Stomach (tissue), 9 donors: ENCODE measurements around the gene SAFB. TPM values are rescaled to one million over a fixed set of nuclear protein-coding genes. Genes with fewer than 3 reads are reported as not detected.
A peak's percentile ranks its signal among the peaks of the same experiment; 100 is the strongest.

Experiments used
- DNase-seq, 2 donors: peaks; one replicate each; pipeline versions ENCODE4 v3.0.0 to v3.0.0-alpha.2; 2013 to 2019
- H3K27ac ChIP-seq, 5 donors: fragments of 200-600 bp in 4 of 5; sonication (generic) in 4 of 5; one replicate each; pipeline ENCODE4 v1.5.1; 2013 to 2019; ENCODE audit warnings: mild to moderate bottlenecking in 1 of 5, moderate library complexity in 1 of 5
- H3K27me3 ChIP-seq, 3 donors: fragments of 200-600 bp; sonication (generic); one replicate each; pipeline ENCODE4 v1.5.1; 2017 to 2019; ENCODE audit warnings: mixed run types in 1 of 3
- H3K36me3 ChIP-seq, 4 donors: fragments of 200-600 bp; sonication (generic); 1 replicate in 3 of 4; 2 replicates in 1 of 4; pipeline ENCODE4 v1.5.1; 2016 to 2019
- H3K4me1 ChIP-seq, 4 donors: fragments of 200-600 bp; sonication (generic); one replicate each; pipeline ENCODE4 v1.5.1; 2016 to 2019
- H3K4me3 ChIP-seq, 4 donors: fragments of 200-600 bp; sonication (generic) in 3 of 4; one replicate each; pipeline ENCODE4 v1.5.1; 2016 to 2019; ENCODE audit warnings: mild to moderate bottlenecking in 1 of 4
- H3K9me3 ChIP-seq, 4 donors: fragments of 200-600 bp; sonication (generic); one replicate each; pipeline ENCODE4 v1.5.1; 2016 to 2019
- CTCF ChIP-seq, 7 experiments: fragments of 450-650 bp in 4 of 7; fragments of 200-600 bp in 3 of 7; sonication (generic) in 3 of 7; IDR thresholded peaks; one replicate each; pipeline ENCODE4 v1.5.1; 2016 to 2019; ENCODE audit warnings: antibody characterized with exemption in 7 of 7, control low read depth in 2 of 7, mild to moderate bottlenecking in 1 of 7
- EP300 ChIP-seq: sonication (generic); formaldehyde crosslinking; IDR thresholded peaks from one replicate; pipeline ENCODE4 v1.6.1; 2017; ENCODE audit warnings: antibody characterized with exemption
- POLR2A ChIP-seq, 4 donors: fragments of 450-650 bp; IDR thresholded peaks; one replicate each; pipeline ENCODE4 v1.6.1; 2016; ENCODE audit warnings: antibody characterized with exemption in 4 of 4, control low read depth in 2 of 4, mild to moderate bottlenecking in 1 of 4, moderate library complexity in 1 of 4
- POLR2AphosphoS5 ChIP-seq, 3 donors: sonication (generic); formaldehyde crosslinking; IDR thresholded peaks; one replicate each; pipeline ENCODE4 v1.6.1; 2016; ENCODE audit warnings: antibody characterized with exemption in 3 of 3
- WGBS, 5 donors: extraction: QIAGEN DNeasy Blood & Tissue Kit in 3 of 5; methylation state at CpG; one replicate each; pipeline versions ENCODE4 v1.1.5 to v1.1.7; 2013 to 2018; 5-methylcytosine and 5-hydroxymethylcytosine counted together
- intact Hi-C: fragments of 100-400 bp; cut with DNase I; formaldehyde crosslinking; loops from one replicate; pipeline ENCODE4 v1.15.1; 2023; ENCODE audit warnings: low total_unique reads
- polyA plus RNA-seq, 3 donors: library from polyadenylated mRNA; stranded (reverse); fragments of 200-250 nt; gene quantifications; one replicate each; pipeline ENCODE4 v1.2.3, GENCODE V29; 2013
- total RNA-seq, 5 donors: library from RNA; depleted of rRNA; stranded (reverse); fragments of >200 nt; gene quantifications; one replicate each; pipeline versions ENCODE4 v1.1.0 to v1.2.3, GENCODE V29; 2014 to 2016
- donor health status: healthy with polysubstance abuse.
- donor health status: Bipolar disorder and iron deficiency.
- donor health status: healthy.

The SAFB gene
- total and polyA plus RNA-seq, 8 donors = 33.1 to 636 (median 70.7) TPM

- Histone ChIP-seq H3K27ac (no peak overlapping the region), H3K4me3 (no peak overlapping the region), H3K27me3 (no peaks in the 10 kb centered on the region), H3K36me3 (peaks cover 0 to 4% (median 3%) of the 10 kb centered on the region in 4 donors), H3K4me1 (peaks cover 25 to 43% (median 37%) of the 10 kb centered on the region in 4 donors), H3K9me3 (no peaks in the 10 kb centered on the region)
- intact Hi-C loops = no loop called here
- DNase-seq = peak in 1 of 2 donors; percentile 4
- no peak for TF ChIP-seq POLR2A (IDR thresholded peaks at IDR 0.05)
- TF ChIP-seq EP300 = no peak
- TF ChIP-seq CTCF (IDR thresholded peaks at IDR 0.05) = no peak
- no peak for TF ChIP-seq POLR2AphosphoS5 (IDR thresholded peaks at IDR 0.05)
- 92 to 96% (median 94%) methylated on average over 10 of the region's 10 CpGs for WGBS, 5 donors
These were observed 60.4 kb downstream of the SAFB start for GRCh38 chr19:5683177-5683886.

- no peak overlapping the region for H3K4me3 ChIP-seq
- peak in 1 of 2 donors; percentile 9 for DNase-seq
- intact Hi-C loops = no loop called here
- TF ChIP-seq POLR2AphosphoS5 (IDR thresholded peaks at IDR 0.05) (no peak), CTCF (IDR thresholded peaks at IDR 0.05) (no peak), POLR2A (IDR thresholded peaks at IDR 0.05) (no peak), EP300 (no peak)
- H3K9me3 ChIP-seq = no peaks in the 10 kb centered on the region
- no peaks in the 10 kb centered on the region for H3K36me3 ChIP-seq
- 85 to 94% (median 90%) methylated on average over 18 to 22 of the region's 22 CpGs for WGBS, 5 donors
- no peak overlapping the region for H3K27ac ChIP-seq
- no peaks in the 10 kb centered on the region for H3K27me3 ChIP-seq
- peaks cover 22 to 37% (median 29%) of the 10 kb centered on the region in 4 donors for H3K4me1 ChIP-seq
These were observed 62.0 kb downstream of the SAFB start for GRCh38 chr19:5684694-5685430.

GRCh38 chr19:5686326-5686646 lies 63.4 kb downstream of the SAFB start:
- Histone ChIP-seq H3K27me3 (no peaks in the 10 kb centered on the region), H3K4me1 (peaks cover 21 to 42% (median 32%) of the 10 kb centered on the region in 4 donors), H3K27ac (peak overlapping the region; percentile 83 to 92 (median 88)), H3K4me3 (peak overlapping the region; percentile 60 to 70 (median 65)), H3K36me3 (no peaks in the 10 kb centered on the region), H3K9me3 (no peaks in the 10 kb centered on the region)
- intact Hi-C loops = no loop called here
- TF ChIP-seq EP300 = no peak
- no peak for TF ChIP-seq POLR2A (IDR thresholded peaks at IDR 0.05)
- TF ChIP-seq CTCF (IDR thresholded peaks at IDR 0.05) = no peak
- TF ChIP-seq POLR2AphosphoS5 (IDR thresholded peaks at IDR 0.05) = no peak
- WGBS, 5 donors = 18 to 36% (median 23%) methylated on average over 13 to 16 of the region's 16 CpGs
- DNase-seq = no peak

- peak; percentile 98 to 99 for DNase-seq
- TF ChIP-seq EP300 (no peak), CTCF (IDR thresholded peaks at IDR 0.05) (peak in 5 of 7 experiments; percentile 68 to 85 (median 72)), POLR2AphosphoS5 (IDR thresholded peaks at IDR 0.05) (peak in 1 of 3 donors; percentile 74), POLR2A (IDR thresholded peaks at IDR 0.05) (no peak)
- peaks cover 2 to 5% (median 4%) of the 10 kb centered on the region in 4 donors for H3K36me3 ChIP-seq
- H3K4me3 ChIP-seq = peak overlapping the region; percentile 60 to 70 (median 65)
- peaks cover 25 to 44% (median 35%) of the 10 kb centered on the region in 4 donors for H3K4me1 ChIP-seq
- no peaks in the 10 kb centered on the region for H3K9me3 ChIP-seq
- no peaks in the 10 kb centered on the region for H3K27me3 ChIP-seq
- H3K27ac ChIP-seq = peak overlapping the region; percentile 83 to 92 (median 88)
- 0 to 1% (median 0%) methylated on average over 2 to 59 of the region's 59 CpGs for WGBS, 5 donors
- intact Hi-C loops = no loop called here
These were observed 63.9 kb downstream of the SAFB start for GRCh38 chr19:5686647-5687359.
